AG04450 (cell line): ENCODE results near the gene RPUSD3. TPM values are rescaled to one million over a fixed set of nuclear protein-coding genes. Genes with fewer than 3 reads are reported as not detected.

Source experiments
- CTCF ChIA-PET: fragments of 300-600, 350-600 bp; formaldehyde crosslinking; extraction: SDS; loops from one replicate; lab custom pipeline; 2022; ENCODE audit warnings: antibody characterized with exemption, inconsistent platforms; lab: Charles Lee
- POLR2A ChIA-PET: fragments of 350-600 bp; formaldehyde crosslinking; extraction: SDS; loops from one replicate; lab custom pipeline; 2021; ENCODE audit warnings: antibody characterized with exemption, inconsistent platforms; lab: Yijun Ruan, JAX
- DNase-seq: peaks from one replicate; pipeline ENCODE4 v3.0.0-alpha.2; 2011; ENCODE audit warnings: low read depth, low spot score
- H3K27ac ChIP-seq: one replicate; pipeline ENCODE4 v1.5.1; 2012; ENCODE audit warnings: low read depth, low read length, control low read depth
- H3K27me3 ChIP-seq: one replicate; pipeline ENCODE4 v1.6.0; 2012; ENCODE audit warnings: low read length; ENCODE audit not compliant: control insufficient read depth, insufficient read depth
- H3K4me3 ChIP-seq: 2 replicates; pipeline ENCODE4 v1.5.1; 2011; ENCODE audit warnings: mild to moderate bottlenecking, low read depth, low read length, control low read depth
- H3K9me3 ChIP-seq: 2 replicates; pipeline ENCODE4 v1.5.1; 2012; ENCODE audit warnings: low read length; ENCODE audit not compliant: control insufficient read depth, insufficient read depth
- CTCF ChIP-seq: IDR thresholded peaks from 2 replicates; pipeline ENCODE4 v1.5.1; 2011; ENCODE audit warnings: low read depth, low read length, control low read depth, inconsistent platforms
- polyA plus RNA-seq: library from polyadenylated mRNA; depleted of rRNA; stranded (reverse); fragments of >200 nt; gene quantifications from 2 replicates; pipeline ENCODE4 v1.2.3, GENCODE V29; 2011

Gene RPUSD3
- polyA plus RNA-seq, 1 experiment: 29.0 TPM

- Histone ChIP-seq H3K9me3 (peaks cover 2% of the 10 kb centered on the region; the same call in 1 of the 2 replicates), H3K27me3 (no peaks in the 10 kb centered on the region), H3K4me3 (no peak overlapping the region), H3K27ac (no peak overlapping the region)
- DNase-seq: no peak
- no peak for TF ChIP-seq CTCF
- ChIA-PET POLR2A (no interaction called here), CTCF (no interaction called here)
Observed at GRCh38 chr3:9794400-9794799, 49.4 kb downstream of the RPUSD3 start.

GRCh38 chr3:9793161-9793781 is 50.5 kb downstream of the RPUSD3 start:
- no peak for DNase-seq
- H3K4me3 ChIP-seq: peak overlapping the region; percentile 99
- POLR2A ChIA-PET: interaction anchor here (0.6 to 1.8 kb wide), 14 partner anchors 12 to 153 kb away, joined by 3 to 18 read pairs (median 4); partner anchors contain the start of genes BRPF1, CAMK1, CRELD1 and IL17RC
- H3K9me3 ChIP-seq: peaks cover 2% of the 10 kb centered on the region; the same call in 1 of the 2 replicates
- no peak for TF ChIP-seq CTCF
- no peaks in the 10 kb centered on the region for H3K27me3 ChIP-seq
- CTCF ChIA-PET: interaction anchor here (0.6 to 1.1 kb wide), 4 partner anchors 7 to 189 kb away, joined by 3 to 8 read pairs (median 4); no protein-coding TSS in a partner anchor
- peak overlapping the region; percentile 93 for H3K27ac ChIP-seq

GRCh38 chr3:9792405-9793160 is 51.2 kb downstream of the RPUSD3 start, which contains the start of the genes ARPC4 and TADA3:
TSS of gene ARPC4 (plus strand) at chr3:9793082. CDS start at chr3:9793122, 40 bp downstream.
TSS of gene TADA3 (minus strand) at chr3:9792473. CDS start at chr3:9791466, 1,007 bp downstream.
- Histone ChIP-seq H3K27ac (peak within 1 kb of the TSS; percentile 93), H3K27me3 (no peaks in the 10 kb centered on the region), H3K4me3 (peak within 1 kb of the TSS; percentile 99), H3K9me3 (peaks cover 2% of the 10 kb centered on the region; the same call in 1 of the 2 replicates)
- POLR2A ChIA-PET: interaction anchor here (0.6 to 1.8 kb wide), 14 partner anchors 13 to 223 kb away, joined by 3 to 18 read pairs (median 4); partner anchors contain the start of genes BRPF1, CAMK1, CRELD1 and IL17RC
- CTCF ChIA-PET: interaction anchor here (0.6 to 1.1 kb wide), 5 partner anchors 8 to 190 kb away, joined by 3 to 8 read pairs (median 4); partner anchors contain the start of gene BRPF1
- DNase-seq: peak; percentile 96
- no peak for TF ChIP-seq CTCF

- H3K4me3 ChIP-seq: peak overlapping the region; percentile 99
- H3K9me3 ChIP-seq: peaks cover 2% of the 10 kb centered on the region; the same call in 1 of the 2 replicates
- no peak for DNase-seq
- peak overlapping the region; percentile 93 for H3K27ac ChIP-seq
- no peaks in the 10 kb centered on the region for H3K27me3 ChIP-seq
- TF ChIP-seq CTCF: no peak
- CTCF ChIA-PET: interaction anchor here (0.6 to 1.1 kb wide), 3 partner anchors 18 to 154 kb away, joined by 3 to 4 read pairs (median 4); partner anchors contain the start of gene BRPF1
- POLR2A ChIA-PET: interaction anchor here (0.8 to 1.8 kb wide), 6 partner anchors 14 to 223 kb away, joined by 4 to 18 read pairs (median 8); partner anchors contain the start of genes BRPF1, CAMK1 and OGG1
Observed at GRCh38 chr3:9791790-9792404, 51.9 kb downstream of the RPUSD3 start.
